ENCODE measurements around the gene RIT2. TPM values are rescaled to one million over a fixed set of nuclear protein-coding genes. Genes with fewer than 3 reads are reported as not detected.

RIT2 gene
- total RNA-seq, 2 donors from 2014 or later, result not detected

DNA sequence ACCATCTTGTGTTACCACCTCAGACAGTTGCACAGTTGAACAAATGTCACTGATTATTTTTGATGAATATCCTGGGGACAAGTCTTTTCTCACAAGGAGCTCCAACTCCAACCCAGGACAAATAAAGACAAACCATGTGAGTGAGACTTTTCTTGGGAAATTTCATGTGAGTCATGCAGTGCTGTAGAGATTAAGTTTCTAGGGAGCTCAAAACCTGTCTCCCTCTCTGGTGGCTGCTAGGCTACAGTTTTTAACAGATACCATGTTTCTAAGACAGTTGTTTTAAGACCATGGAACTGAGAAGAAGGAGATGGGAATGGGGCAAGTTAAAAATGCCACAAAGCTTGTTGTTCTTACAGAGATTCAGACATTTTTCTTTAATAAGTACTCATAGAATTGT is 255.5 kb downstream of the RIT2 start:
- ATAC-seq (no peak), DNase-seq (ENCODE audit: low spot score) (no peak)
- Mint-ChIP-seq H3K27me3 (no peaks in the 10 kb centered on the region), H3K4me3 (no peak overlapping the region), H3K9me3 (peaks cover 16% of the 10 kb centered on the region), H3K4me1 (ENCODE audit: low read depth in 2 of 2) (no peaks in the 10 kb centered on the region), H3K36me3 (no peaks in the 10 kb centered on the region), H3K27ac (no peak overlapping the region)

DNA sequence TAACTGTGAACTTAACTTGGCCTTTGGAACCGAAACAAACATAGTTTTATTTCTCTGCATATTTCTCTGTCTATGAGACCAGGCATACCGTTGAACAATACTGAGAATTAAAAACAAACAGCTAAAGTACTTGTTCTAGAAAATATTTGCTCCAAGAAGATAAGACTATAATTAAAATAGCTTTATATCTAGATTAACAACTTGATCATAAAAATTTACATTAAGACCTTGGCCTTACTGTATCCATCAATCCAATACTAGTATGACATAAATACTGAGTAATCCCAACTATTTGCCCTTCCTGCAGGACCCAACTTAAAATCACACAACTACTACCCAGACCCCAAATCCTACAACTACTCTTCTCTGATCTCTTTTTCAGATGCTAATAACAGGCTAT is 260.9 kb downstream of the RIT2 start:
- Mint-ChIP-seq H3K4me1 (ENCODE audit: low read depth in 2 of 2) (no peaks in the 10 kb centered on the region), H3K9me3 (peaks cover 15% of the 10 kb centered on the region), H3K27ac (no peak overlapping the region), H3K36me3 (no peaks in the 10 kb centered on the region), H3K4me3 (no peak overlapping the region), H3K27me3 (no peaks in the 10 kb centered on the region)
- ATAC-seq (no peak), DNase-seq (ENCODE audit: low spot score) (no peak)

DNA sequence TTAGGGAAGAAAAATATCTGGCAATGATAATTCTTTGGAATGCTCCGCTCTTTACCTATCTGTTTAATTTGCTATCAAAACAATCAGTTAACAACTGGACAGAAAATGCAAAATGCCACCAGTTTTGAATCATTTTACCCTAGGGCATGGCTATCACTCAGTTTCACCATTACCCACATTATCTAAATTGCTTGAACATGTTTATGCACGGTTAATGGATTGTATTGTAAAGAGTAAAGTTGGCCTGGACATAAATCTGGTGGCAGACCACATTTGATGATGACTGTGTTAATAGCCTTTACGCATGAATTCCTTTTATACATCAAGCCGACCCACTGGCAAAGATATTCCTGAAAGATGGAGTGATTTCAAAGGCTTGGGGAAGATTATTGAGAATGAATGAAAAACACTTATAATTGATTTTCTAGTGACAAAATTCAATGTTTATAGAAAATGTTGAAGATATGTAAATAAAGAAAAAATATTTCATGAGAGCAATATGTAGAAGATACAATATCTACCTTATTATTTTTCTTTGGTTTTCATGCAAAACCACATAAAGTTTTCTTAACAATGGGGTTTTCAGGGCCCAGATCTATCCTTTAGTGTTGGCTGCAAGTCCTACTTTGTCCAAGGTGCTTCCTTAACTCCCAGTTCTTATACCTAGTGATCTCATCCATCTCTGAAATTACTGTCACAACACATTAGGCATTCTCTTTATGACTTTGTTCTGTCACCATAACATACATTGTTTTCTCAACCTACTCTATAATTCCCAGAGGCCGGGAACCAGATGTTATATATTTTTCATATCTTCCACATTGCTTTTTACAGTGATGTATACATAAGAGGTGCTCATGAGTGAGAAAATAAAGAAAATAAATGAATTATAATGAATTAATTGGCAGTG is 265.1 kb downstream of the RIT2 start:
- ATAC-seq, result no peak
- DNase-seq (ENCODE audit: low spot score), result no peak
- Mint-ChIP-seq H3K27me3 (no peaks in the 10 kb centered on the region), H3K4me3 (no peak overlapping the region), H3K9me3 (peaks cover 6% of the 10 kb centered on the region), H3K27ac (no peak overlapping the region), H3K36me3 (no peaks in the 10 kb centered on the region), H3K4me1 (ENCODE audit: low read depth in 2 of 2) (no peaks in the 10 kb centered on the region)

DNA sequence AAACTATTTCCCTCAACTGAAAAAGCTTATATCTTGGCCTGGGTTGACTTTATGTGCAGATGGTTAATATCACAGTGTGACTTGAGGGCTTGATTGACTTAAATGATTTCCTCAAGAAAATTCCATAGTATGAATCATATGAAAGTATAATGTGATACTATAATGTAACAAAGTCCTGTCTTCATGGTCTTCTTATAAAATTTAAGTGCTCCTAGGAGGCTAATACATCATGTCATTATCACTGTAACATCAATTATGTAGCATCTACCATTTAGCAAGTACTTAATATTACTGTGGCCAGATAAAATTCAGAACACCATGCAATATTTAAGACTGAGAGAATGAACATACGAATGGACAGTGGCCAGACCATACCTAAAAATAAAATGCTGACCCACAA is 276.1 kb downstream of the RIT2 start:
- H3K27me3 Mint-ChIP-seq, result no peaks in the 10 kb centered on the region
- peaks cover 9% of the 10 kb centered on the region for H3K9me3 Mint-ChIP-seq
- H3K4me1 Mint-ChIP-seq (ENCODE audit: low read depth in 2 of 2), result no peaks in the 10 kb centered on the region
- H3K27ac Mint-ChIP-seq, result no peak overlapping the region
- DNase-seq (ENCODE audit: low spot score), result no peak
- no peaks in the 10 kb centered on the region for H3K36me3 Mint-ChIP-seq
- ATAC-seq, result no peak
- H3K4me3 Mint-ChIP-seq, result no peak overlapping the region

DNA sequence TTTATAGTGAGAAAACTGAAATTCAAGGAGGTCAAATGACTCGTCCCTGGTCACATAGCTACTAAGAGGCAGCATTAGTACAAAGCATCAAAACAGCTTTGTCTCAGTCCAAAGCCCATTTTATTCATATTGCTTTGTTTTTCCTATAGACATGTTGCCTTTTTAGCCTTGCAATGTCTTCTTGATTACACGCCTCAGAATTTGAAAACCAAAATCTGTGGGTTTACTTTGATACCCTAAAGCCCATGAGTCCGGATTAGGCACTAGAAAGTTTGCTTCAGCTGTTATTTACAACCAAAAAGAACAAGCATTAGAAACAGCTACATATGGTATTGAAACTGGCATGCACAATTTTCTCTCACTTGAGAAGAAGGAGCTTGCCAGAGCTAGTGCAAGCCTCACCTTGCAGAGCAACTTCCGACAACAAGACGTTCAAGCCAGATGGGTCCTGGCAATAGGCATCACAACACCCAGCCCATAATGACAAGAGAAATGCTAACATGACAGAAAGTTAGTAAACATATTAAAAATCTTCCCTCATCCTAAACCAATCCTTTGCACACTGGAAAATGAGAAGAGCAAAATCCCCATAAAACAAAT is 276.8 kb downstream of the RIT2 start:
- no peaks in the 10 kb centered on the region for H3K36me3 Mint-ChIP-seq
- ATAC-seq, result no peak

DNA sequence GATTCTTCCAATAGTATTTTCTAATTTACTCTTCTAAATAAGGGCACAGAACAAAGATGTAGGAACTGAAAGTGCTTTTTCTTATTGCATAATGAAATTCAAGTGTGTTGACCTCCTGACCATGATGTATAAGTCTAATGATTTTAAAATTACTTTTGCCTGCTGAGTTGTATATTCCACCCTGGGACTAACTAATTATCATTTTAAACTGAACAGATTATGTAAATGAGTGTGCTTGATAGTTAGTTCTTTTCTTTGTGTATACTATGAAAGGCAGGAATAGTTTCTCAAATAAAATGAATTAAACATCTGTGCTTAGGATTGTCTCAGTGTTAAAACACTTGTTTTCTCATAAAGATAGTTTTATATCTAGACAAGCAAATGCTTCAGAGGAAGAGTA is 284.5 kb downstream of the RIT2 start:
- no peak for DNase-seq (ENCODE audit: low spot score)
- Mint-ChIP-seq H3K9me3 (peaks cover 13% of the 10 kb centered on the region), H3K27me3 (no peaks in the 10 kb centered on the region), H3K4me1 (ENCODE audit: low read depth in 2 of 2) (no peaks in the 10 kb centered on the region), H3K4me3 (no peak overlapping the region), H3K27ac (no peak overlapping the region), H3K36me3 (no peaks in the 10 kb centered on the region)
- ATAC-seq, result no peak

More for the DNA sequence above, 276.8 kb downstream of the RIT2 start:
- Mint-ChIP-seq H3K4me1 (ENCODE audit: low read depth in 2 of 2) (no peaks in the 10 kb centered on the region), H3K27me3 (no peaks in the 10 kb centered on the region), H3K27ac (no peak overlapping the region), H3K9me3 (peaks cover 12% of the 10 kb centered on the region), H3K4me3 (no peak overlapping the region)
- DNase-seq (ENCODE audit: low spot score), result no peak

DNA sequence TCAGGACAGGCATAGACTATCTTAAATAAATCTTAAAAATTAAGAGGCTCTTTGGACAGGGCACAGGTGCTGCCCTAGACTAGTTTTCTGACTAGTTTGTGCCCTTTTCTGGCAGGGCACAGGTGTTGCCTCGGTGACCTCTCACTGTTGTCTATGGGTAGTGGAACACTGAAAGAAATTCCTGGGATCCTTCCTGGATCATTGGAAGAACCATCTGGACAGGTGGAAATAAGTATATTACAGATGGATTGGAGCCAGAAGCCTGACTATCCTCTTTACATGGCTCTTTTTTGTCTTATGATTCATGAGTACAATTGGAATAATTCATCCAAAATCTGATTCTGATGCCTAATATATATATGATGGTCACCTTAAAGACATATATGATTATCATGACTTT is 286.6 kb downstream of the RIT2 start:
- H3K27ac Mint-ChIP-seq, result no peak overlapping the region
- DNase-seq (ENCODE audit: low spot score) (no peak), ATAC-seq (no peak)
- peaks cover 9% of the 10 kb centered on the region for H3K9me3 Mint-ChIP-seq
- no peaks in the 10 kb centered on the region for H3K4me1 Mint-ChIP-seq (ENCODE audit: low read depth in 2 of 2)
- H3K36me3 Mint-ChIP-seq, result no peaks in the 10 kb centered on the region
- H3K27me3 Mint-ChIP-seq, result no peaks in the 10 kb centered on the region
- no peak overlapping the region for H3K4me3 Mint-ChIP-seq

DNA sequence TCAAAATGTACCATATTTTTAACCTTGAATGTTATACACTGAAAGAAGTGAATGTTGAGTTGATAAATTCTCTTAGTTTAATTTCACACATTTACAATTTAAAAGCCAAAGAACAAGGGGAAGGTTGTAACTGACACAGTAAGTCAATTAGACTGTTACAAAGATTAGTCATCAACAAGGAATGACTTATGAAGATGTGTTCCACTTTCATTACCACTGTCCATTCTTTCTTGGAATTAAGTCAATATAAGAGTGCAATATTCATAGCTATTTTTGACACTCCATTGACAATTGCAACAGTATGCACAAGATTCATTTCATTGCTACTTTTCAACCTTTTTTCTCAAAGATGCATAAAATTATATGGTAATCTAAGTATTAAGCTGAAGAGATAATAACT is 291.3 kb downstream of the RIT2 start:
- Mint-ChIP-seq H3K27ac (no peak overlapping the region), H3K27me3 (no peaks in the 10 kb centered on the region), H3K36me3 (no peaks in the 10 kb centered on the region), H3K4me3 (no peak overlapping the region), H3K9me3 (peaks cover 3% of the 10 kb centered on the region), H3K4me1 (ENCODE audit: low read depth in 2 of 2) (no peaks in the 10 kb centered on the region)
- ATAC-seq (no peak), DNase-seq (ENCODE audit: low spot score) (no peak)

DNA sequence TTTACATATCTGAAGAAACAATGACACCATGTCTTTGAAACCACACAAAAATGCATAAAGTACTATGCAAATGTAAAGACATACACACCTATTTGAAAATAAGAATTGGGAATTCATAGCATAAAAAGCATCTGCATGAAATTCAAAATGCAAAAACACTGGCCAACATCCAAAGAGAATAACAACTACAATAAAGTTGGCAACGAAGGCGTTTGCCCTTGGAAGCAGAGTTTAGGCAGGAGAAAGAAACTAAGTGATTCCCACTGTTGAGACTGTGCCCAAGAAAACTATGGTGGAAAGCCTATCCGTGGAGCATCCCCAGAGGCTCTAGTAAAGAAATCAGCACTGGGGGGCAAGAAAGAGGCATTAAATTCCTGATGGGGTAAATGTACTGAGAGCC is 292.8 kb downstream of the RIT2 start:
- no peaks in the 10 kb centered on the region for H3K36me3 Mint-ChIP-seq
- ATAC-seq (no peak), DNase-seq (ENCODE audit: low spot score) (no peak)
- H3K27me3 Mint-ChIP-seq, result no peaks in the 10 kb centered on the region
- no peaks in the 10 kb centered on the region for H3K4me1 Mint-ChIP-seq (ENCODE audit: low read depth in 2 of 2)
- H3K4me3 Mint-ChIP-seq, result no peak overlapping the region
- peaks cover 3% of the 10 kb centered on the region for H3K9me3 Mint-ChIP-seq
- no peak overlapping the region for H3K27ac Mint-ChIP-seq

DNA sequence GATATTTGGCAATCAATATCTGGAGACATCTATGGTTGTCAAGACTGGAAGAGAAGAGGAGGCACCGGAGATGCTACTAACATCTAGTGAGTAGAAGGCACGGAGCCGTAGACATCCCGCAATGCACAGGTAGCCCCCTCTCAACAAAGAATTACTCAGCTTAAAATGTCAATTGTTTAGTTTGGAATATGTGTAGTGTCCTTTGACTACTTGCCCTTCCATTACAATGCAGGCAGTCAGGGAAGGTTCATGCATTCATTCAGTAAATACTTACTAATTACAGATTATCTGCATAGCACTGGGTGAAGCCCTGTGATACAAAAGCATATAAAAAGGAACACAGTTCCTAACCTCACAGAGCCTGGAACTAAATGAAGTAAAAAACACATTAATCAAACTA is 294.0 kb downstream of the RIT2 start:
- ATAC-seq (no peak), DNase-seq (ENCODE audit: low spot score) (no peak)
- H3K9me3 Mint-ChIP-seq, result peaks cover 3% of the 10 kb centered on the region
- H3K4me1 Mint-ChIP-seq (ENCODE audit: low read depth in 2 of 2), result no peaks in the 10 kb centered on the region
- no peak overlapping the region for H3K4me3 Mint-ChIP-seq
- H3K27me3 Mint-ChIP-seq, result no peaks in the 10 kb centered on the region
- no peak overlapping the region for H3K27ac Mint-ChIP-seq
- no peaks in the 10 kb centered on the region for H3K36me3 Mint-ChIP-seq

DNA sequence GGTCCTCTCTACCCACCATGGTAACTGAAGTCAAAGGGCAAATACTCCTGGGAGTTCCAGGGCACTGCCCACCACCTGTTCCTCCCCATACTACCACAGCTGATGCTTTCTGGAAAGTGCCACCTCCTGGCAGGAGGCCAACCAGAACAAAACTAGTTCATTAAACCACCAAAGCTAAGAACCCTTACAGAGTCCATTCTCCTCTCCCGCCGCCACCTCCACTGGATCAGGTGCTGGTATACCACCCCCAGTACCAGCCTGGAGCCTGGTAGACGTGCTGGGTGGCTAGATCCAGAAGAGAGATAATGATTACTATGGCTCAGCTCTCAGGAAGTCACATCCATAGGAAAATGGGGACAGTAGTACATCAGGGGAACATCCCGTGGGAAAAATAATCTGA is 300.9 kb downstream of the RIT2 start:
- Mint-ChIP-seq H3K27ac (no peak overlapping the region), H3K4me3 (no peak overlapping the region), H3K36me3 (no peaks in the 10 kb centered on the region), H3K4me1 (ENCODE audit: low read depth in 2 of 2) (no peaks in the 10 kb centered on the region), H3K27me3 (no peaks in the 10 kb centered on the region), H3K9me3 (peaks cover 10% of the 10 kb centered on the region)
- ATAC-seq (no peak), DNase-seq (ENCODE audit: low spot score) (no peak)

DNA sequence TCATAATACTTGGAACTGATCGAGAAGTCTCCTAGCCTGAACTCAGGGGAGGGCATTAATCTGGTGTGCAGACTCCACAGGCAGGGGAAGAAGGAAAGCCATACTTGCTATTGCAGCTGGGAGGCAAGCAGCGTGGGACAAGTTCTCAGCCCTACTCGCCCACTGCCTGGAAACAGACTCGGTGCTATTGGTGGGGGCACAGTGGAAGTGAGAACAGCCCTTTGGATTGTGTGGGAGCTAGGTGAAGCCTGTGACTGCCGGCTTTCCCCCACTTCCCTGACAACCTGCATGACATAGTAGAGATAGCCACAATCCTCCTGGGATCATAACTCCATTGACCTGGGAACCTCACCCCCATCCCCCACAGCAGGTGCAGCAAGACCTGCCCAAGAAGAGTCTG is 301.3 kb downstream of the RIT2 start:
- DNase-seq (ENCODE audit: low spot score) (no peak), ATAC-seq (no peak)
- Mint-ChIP-seq H3K4me3 (no peak overlapping the region), H3K27ac (no peak overlapping the region), H3K27me3 (no peaks in the 10 kb centered on the region), H3K36me3 (no peaks in the 10 kb centered on the region), H3K4me1 (ENCODE audit: low read depth in 2 of 2) (no peaks in the 10 kb centered on the region), H3K9me3 (peaks cover 10% of the 10 kb centered on the region)

DNA sequence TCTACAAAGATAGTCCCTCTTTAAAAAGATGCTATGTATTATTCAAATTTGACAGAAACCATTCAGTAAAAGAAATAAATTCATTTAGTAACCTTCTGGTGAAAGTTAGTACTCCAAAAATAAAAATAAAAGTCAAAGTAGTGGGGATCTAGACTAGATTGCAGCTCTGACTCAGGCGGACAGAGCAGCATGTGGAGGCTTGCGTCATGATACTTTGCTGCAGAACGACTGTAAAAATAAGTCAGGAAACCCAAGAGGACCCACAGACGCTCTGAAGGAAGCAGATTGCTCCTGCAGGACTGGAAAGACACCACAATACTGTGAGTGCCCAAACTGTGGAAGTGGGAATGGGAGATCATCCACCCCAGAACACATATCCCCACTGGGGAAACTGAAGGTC is 301.9 kb downstream of the RIT2 start:
- no peaks in the 10 kb centered on the region for H3K27me3 Mint-ChIP-seq
- no peak overlapping the region for H3K4me3 Mint-ChIP-seq
- H3K4me1 Mint-ChIP-seq (ENCODE audit: low read depth in 2 of 2), result no peaks in the 10 kb centered on the region
- ATAC-seq (no peak), DNase-seq (ENCODE audit: low spot score) (no peak)
- H3K9me3 Mint-ChIP-seq, result peaks cover 10% of the 10 kb centered on the region
- no peaks in the 10 kb centered on the region for H3K36me3 Mint-ChIP-seq
- no peak overlapping the region for H3K27ac Mint-ChIP-seq

DNA sequence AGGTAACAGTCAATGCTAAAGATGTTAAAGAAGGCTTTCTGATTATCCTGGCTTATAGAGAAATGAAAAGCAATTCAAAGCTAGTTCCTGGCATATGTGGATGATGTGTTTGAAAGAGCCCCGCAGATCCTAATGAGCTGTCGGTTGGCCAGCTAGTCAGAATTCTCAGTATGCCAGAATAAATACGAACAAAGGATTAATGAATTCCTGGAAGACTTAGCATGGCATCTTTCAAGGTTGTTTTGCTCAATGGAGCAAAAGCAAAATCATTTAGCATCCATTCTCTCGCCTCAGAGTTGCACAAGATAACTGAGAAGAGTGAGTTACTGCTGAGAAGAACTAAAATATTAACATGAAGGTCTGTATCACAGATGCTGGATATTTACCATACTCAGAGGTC is 307.6 kb downstream of the RIT2 start:
- H3K4me3 Mint-ChIP-seq, result no peak overlapping the region

More for the DNA sequence above, 307.6 kb downstream of the RIT2 start:
- no peak for DNase-seq (ENCODE audit: low spot score)
- Mint-ChIP-seq H3K4me1 (ENCODE audit: low read depth in 2 of 2) (no peaks in the 10 kb centered on the region), H3K9me3 (no peaks in the 10 kb centered on the region), H3K27me3 (no peaks in the 10 kb centered on the region), H3K27ac (no peak overlapping the region), H3K36me3 (no peaks in the 10 kb centered on the region)
- no peak for ATAC-seq
